ENCODE data around the gene TTLL11.

TTLL11 gene

DNA sequence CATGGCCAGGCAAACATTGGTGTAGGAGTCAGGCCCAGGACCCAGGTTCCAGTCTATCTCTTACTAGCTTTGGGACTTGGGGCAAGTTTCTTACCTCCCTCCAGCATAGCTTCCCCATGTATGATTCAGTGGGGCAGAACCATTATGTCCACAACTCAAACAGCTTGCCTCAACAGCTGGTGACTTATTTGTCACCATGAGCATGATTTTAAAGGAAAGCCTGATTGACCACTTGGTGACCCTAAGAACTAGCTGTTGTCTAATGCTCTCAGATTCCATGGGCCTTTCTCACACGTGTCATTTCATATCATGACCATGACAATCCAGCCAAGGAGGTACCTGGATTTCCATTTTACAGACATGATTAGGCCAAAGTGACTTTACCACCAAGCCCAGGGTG lies 126.4 kb downstream of the TTLL11 start:
- DNase-seq (ENCODE audit: low read depth) = no peak

DNA sequence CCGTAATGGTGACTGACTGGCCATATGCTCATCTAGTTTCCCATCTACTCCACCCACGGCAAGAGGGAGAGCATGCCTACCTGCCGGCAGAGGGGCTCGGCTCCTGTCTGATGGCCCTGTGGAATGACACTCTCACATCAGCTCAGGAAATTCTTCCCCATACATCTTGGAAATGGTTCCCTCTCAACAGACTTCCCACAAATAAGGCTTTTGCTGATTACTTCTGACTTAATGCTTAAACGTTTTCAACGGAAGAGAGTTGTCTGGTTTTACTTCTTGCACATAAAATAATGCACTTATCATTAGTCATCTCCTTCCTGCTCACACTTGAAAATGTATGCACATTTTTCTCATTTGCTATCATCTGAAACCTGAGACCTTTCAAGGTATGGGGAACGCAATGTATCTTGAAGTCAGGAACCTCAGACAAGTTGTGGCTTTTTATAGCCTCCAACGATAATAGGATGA lies 129.5 kb downstream of the TTLL11 start:
- DNase-seq (ENCODE audit: low read depth) = no peak

DNA sequence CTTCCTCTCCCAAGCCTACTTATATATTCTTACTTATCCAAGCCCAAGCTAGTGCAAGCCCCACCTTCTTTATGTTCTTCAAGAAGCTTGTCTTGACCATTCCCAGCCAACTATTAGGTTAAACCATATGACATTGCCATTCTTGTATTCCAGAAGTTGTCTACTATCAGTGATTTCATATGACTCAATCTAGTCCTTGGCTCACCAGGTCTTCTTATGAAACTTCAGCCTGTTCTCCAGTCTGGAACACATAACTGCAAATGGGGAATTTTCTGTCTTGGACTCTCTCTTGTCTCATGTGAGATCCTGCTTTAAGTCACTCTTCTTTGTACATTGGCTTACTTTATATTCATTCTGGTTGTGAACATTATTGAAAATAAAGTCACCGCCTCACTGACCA lies 130.7 kb downstream of the TTLL11 start:
- DNase-seq (ENCODE audit: low read depth) = no peak

DNA sequence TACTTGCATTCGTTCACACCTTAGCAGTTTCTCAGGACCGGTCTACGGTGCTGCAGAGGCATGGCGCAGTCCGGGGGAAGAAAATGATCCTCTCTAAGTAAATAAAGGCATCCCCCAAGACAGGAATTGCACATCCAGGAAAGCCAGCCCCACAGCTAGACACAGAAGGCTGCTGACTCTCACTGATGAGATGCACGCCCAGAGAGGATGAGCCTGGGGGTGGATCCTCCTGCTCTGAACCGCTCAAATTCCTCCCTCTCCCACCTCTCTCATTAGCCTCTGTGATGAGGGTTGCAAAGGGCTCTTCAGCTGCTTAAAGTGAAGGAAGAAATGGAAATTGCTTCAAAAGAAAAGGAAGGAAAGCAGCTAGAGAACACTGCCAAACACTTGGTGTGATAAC lies 132.4 kb downstream of the TTLL11 start:
- no peak for DNase-seq (ENCODE audit: low read depth)

DNA sequence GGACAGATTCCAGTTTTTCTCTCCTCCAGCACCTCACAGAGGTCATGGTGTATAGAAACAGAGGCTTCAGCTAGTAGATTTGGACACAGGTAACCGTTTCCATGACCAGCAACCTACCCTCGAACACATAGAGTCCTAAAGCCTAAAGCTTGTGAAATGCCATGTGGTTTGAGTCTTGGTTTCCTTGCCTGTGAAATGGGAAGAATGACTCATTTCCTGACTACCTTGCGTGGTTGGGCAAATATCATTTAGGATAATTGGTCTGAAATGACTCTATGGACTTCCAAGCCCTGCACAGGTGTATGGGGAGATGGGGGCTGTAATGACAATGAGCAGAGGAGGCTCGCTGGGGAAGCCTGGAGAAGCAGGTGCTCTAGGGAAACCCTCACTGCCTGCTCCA lies 134.6 kb downstream of the TTLL11 start:
- no peak for DNase-seq (ENCODE audit: low read depth)

DNA sequence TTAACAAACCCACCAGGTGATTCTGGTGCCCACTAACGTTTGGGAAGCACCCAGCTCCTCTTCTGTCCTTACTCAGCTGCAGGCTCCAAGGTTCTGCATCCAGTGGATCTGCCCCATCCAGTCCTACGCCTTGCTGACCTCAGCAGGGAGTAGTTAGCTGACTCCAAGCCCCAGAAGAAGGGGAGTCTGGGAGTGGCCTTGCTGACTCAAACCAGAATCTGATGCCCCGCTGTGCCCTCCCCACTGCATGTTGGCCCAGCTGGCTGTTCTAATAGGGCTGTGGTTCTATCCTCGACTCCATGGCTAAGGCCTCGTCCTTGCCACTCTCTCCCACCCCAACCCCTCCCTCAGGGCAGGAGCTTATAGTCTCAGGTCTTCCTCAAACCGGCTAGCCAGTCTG lies 136.3 kb downstream of the TTLL11 start:
- DNase-seq (ENCODE audit: low read depth) = no peak

DNA sequence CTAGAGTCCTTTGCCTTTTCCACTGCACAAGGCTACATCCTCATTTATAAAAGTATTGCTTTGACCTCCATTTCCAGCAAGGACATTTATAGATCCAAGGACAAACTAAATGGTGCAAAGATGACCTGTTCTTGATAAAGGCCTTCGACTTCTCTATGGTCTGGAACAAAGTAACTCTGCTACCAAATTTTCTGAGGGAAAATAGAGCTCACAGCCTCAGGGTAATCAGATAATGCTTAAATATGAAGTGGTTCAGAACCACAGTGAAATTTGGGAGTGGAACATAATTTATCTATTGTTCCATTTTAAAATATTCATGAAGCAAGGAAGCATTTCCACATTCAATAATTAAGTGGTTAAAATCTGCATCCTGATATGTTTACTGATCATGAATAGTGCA lies 137.5 kb downstream of the TTLL11 start:
- DNase-seq (ENCODE audit: low read depth) = no peak

DNA sequence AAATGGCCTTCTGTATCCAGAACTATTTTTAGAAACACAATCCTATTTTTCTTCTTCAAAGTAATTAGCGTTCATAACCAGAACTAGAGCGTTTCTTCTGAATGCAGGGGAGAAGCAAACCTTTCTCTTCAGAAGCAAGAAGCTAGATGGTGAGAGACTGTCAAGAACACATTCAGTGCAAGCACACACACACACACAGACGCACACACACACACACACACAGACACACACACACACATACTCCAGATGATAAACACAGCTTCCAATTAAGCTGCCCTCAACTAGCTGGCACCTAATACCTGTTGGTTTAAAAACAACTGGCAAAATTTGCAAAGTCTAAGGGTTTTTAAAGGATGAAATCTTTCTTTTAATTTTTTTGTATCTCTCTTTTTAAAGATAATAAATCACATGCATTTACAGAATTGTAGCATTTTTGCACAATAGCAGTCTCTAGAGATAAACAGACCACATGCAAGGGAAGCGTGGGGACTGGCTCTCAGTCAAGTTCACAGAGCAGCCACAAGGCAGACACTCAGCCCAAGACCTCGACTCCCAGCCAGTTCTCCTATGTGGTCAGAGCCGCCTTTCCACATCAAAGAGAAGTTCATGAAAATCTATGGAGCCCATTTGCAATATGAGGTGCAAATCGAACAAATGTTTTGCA lies 138.5 kb downstream of the TTLL11 start:
- no peak for DNase-seq (ENCODE audit: low read depth)

DNA sequence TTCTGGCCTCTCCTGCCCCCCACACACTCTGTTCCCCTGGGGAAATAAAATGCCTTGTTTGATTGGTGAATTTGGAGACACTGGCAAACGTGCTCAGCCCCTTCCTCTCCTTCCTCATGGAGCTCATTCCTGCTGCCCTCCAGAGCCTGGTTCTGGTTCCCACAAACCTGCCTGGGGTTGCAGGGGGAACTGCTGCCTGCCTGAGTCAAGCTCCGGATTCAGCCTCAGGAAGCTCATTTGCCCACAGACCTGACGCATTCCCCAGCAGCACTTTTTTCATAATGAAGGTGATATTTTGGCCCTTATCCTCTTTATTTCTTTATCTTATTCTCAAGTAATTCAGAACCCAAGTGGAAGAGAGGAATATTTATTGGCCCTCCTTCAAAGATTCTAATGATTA lies 140.5 kb downstream of the TTLL11 start:
- no peak for DNase-seq (ENCODE audit: low read depth)

DNA sequence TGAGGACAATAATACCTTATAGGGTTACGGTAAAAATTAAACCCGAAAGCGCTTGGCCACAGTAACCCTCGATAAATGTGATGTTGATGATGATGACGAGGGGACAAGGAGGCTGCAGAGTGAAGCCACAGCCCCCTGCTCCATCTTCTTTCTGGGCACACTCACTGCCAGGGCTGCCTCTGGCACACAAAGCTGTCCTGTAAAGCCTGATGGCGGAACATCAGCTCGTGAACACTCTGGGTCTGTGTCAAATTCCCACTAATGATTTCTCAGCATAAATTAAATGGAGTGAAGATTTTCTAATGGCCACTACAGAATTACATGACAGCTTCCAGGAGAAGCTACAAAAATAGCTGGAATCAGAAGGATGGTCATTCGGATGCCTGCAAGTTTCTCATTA lies 142.2 kb downstream of the TTLL11 start:
- no peak for DNase-seq (ENCODE audit: low read depth)

DNA sequence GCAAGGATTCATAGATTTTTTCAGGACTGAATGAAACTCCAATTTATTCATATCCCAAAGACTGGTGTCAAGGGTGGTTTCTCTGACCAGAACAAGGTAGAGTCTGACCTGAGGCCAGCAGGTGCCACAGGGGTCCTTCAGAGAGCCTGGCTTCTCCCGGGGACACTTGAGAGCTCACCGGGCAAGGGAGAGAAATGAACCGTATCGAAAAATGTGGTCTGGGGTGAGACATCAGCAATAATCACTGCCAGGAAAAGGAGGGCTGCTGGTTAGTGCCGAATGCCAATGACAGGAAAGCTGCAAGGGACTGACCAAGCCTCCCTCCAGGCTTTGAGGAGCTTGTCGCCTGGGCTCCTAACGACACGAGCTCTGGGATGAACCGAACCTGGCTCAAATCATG lies 142.7 kb downstream of the TTLL11 start:
- no peak for DNase-seq (ENCODE audit: low read depth)

DNA sequence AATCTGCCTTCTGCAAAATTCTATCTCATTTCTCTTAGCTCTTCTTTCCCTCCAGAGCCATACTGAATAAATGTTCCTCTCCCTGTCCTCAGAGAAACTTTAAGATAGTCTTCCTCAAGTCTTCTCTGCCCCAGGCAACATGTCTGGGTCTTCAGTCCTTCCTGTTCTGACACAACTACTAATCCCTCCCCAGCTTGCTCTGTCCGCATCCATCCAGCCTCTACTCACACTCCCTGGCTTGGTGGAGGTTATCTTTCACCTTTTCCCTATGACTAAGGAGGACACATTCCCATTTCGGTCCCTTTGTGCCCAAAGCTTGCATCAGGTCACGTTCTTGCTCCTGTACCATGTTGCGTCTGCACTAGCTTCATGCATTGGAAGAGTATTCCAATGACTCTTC lies 143.3 kb downstream of the TTLL11 start:
- no peak for DNase-seq (ENCODE audit: low read depth)

DNA sequence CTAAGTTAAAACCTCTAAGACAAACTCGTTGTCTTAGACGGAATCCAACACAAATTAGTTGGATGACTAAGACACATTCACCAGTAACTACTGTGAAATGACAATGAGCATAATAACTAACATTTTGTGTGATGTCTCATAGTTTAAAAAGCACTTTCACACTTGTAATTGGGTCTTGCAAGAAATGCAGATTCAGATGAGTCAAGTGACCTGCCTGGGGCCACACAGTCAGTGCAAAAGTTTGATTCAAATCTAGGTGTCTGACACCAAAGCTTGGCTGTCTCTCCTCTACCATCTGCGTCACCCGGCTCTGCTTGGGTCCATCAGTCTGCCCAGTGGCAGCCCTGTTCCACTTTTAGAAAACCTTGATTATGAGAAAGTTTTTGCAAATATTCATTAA lies 143.7 kb downstream of the TTLL11 start:
- no peak for DNase-seq (ENCODE audit: low read depth)

DNA sequence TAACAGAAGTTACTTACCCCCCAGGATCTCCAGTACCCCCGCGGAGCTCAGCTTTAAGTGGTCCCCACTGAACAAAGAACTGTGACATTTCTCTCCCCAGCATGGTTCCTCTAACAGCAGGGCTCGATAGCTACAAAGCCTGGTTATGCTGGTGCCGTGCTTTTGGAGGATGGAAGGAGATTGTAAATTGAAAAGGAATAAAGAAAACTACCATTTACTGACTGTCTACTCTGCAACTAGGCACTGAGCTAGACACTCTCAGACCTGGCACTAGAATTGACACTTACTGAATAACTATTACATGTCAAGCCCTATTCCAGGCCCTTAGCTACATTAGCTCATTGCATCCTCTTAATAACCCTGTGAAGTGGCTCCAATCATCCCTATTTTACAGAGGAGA lies 145.3 kb downstream of the TTLL11 start:
- no peak for DNase-seq (ENCODE audit: low read depth)

DNA sequence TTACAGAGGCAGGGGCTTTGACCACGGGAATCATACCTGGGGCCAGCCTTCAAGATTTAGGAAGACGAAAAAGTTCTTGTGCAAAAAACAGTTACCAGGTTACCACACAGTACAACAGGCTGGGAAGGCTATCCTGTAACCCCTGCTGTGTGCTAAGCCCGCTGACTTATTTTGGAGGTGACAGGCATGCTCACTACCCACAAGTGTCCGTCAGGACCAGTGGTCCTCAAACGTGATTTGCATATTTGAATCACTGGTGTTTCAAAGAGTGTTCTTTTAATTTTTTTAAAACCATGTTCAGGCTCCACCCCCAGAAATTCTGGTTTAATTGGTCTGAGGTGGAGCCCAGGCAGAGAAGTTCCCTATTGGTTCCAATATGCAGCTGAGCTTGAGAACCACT lies 146.6 kb downstream of the TTLL11 start:
- DNase-seq (ENCODE audit: low read depth) = no peak

DNA sequence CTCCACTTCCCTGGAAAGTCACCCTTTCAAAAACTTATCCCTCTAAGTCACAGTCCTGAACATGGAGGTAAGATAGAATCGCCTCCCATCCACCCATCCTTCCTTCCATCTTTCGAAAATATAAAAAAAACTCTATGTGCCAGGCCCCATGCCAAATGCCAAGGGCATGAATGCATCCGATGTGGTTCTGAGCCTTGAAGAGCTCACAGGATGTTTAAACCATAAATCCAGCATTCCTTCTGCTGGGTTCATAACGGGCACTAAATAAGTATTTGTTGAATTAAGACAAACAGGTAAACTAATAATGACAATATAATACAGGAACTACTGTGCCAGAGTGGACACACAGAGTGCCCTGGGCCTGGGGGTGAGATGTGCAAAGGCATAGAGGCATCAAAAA lies 147.3 kb downstream of the TTLL11 start:
- no peak for DNase-seq (ENCODE audit: low read depth)

DNA sequence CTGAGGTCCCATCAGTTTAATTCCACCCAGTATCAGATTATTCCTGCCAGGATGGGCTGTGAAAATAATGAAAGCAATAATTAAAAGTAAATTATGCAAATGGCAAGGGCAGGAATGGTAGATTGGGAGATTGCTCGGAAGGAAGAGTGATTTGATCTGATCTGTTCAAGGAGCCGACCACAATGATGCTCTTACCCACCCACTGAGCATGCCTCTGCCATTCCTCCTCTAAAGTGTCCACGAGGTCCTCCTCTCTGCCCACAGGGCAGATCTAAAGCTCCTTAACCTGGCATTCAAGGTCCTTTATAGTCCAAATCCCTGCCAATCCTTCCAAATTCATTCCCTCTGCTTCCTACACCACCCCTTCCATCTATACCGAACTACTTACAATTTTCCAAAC lies 147.8 kb downstream of the TTLL11 start:
- DNase-seq (ENCODE audit: low read depth) = no peak

DNA sequence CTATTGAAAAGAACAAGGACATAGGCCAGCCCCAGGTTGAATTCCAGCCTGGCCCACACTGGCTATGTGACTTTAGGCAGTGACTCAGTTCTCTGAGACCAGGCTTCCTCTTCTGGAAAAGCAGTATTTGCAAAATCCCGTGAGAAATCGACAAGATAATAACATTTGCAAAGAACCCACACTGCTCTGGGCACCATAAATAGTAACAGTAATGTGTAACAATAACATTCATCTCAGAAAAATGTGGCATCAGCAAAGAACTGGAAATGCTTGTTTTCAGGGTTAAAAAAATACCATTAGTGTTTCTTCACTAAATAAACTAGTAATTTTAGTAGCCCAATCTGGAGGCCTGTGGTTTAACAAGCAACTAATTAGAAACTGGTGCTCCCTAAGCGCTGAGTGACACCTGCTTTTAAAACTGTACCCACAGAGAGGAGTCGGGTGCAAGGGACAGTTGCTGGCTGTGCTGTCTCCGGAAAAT lies 148.4 kb downstream of the TTLL11 start:
- no peak for DNase-seq (ENCODE audit: low read depth)

DNA sequence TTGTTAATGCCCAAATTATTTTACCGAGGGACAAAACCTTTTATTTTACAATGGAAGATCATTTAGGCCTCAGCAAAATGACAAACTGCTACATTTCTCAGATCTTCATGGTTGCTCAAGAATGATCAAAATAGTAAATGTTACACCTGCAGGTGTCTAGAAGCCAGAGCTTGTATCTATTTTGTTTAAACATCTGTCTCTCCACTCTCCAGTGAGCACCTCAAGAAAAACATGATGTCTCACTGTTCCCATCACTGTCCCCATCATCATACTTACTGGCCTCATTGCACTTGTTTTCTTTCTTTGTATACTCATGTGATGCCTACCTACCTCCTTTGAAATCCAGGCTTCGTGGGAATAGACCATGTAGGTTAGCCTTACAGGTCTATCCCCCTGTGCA lies 149.6 kb downstream of the TTLL11 start:
- DNase-seq (ENCODE audit: low read depth) = no peak

DNA sequence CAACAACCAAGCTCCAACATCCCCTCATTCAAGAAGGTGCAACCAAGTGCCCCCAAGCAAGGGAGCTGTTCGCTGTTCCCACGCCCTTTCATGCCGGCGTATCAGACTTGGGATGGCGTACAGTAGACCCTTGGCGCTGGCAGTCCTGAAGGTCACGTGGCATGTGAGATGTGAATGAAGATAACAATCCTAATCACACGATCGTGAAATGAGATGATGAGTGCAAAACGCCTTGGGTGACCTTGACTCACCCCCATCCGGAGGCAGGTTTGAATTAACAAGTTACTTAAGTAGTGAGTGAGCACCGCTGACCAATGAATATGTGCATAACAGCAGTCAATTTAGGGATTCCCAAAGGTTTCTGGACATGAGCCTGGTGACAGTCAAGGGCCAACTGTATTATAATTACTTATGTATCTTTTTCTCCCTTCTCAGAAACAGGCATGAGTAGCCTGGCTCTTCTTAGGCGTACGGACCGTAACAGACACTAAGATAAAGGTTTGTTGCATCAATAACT lies 150.2 kb downstream of the TTLL11 start:
- no peak for DNase-seq (ENCODE audit: low read depth)

DNA sequence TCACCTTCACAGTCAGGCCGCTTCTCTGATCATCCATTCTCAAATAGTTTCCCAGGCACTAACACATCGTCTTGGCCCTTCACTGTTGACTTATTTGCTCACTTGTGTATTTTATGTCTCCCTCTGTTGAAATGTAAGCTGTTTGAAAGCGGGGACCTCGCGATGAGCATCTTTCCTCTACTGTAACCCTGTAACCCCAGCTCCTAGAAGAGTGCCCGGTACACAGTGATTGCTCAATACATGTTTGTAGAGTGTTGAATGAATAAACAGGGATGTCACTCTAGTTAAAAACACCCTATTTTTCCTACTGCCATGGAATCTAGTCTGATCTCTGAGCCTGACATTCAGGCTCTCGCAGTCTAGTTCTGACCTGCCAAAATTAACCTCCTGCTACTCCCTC lies 150.8 kb downstream of the TTLL11 start:
- no peak for DNase-seq (ENCODE audit: low read depth)

DNA sequence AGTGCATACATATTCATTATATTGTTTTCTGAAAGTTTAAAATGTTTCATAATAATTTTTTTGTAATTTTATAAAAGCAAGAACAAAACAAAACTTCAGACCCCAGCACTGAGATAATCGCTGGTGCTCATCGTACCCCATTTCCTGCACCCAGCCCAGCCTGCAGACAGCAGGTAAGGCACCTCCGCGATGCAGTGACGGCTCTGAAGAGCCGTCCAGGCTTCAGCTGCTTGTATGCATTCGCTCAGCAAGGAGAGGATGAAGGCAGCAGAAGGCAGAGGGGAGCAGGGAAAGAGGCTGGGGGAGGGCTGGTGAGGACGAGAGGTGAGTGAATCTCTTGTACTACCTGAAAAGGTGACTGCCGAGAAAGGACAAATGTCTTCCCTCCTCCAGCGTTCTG lies 153.5 kb downstream of the TTLL11 start:
- no peak for DNase-seq (ENCODE audit: low read depth)

DNA sequence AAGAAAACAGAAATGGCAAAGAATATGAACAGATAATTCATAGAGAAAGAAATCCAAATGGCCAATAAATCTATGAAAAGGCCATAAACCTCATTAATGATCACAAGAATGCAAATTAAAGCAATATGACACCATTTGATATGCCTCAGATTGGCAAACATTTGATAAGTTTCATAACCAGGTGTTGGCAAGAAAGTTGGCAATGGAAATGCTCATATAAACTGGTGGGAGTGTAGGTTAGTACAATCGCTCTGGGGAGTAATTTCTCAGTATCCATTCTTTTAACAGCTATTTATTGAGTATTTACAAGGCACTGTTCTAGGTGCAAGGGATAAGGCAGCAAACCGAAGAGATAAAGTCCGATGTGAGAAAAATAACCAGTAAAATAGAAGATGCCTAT lies 154.5 kb downstream of the TTLL11 start:
- no peak for DNase-seq (ENCODE audit: low read depth)

DNA sequence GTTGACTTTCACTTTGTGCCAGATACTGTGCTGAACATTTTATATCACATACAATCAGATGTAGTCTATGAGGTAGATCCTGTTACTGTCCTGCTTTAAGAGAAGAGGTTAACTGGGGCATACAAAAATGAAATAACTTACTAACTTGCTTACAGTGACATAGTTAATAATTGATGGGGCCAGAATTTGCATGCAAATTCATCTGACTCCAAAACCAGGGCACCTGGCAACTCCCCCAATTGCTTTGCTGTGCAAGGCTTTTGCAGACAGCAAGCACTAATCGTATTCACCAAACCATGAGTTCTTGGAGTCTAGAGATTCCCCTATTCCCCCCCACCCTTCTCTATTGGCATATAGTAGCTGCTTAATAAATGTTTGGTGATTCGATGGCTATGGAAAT lies 155.9 kb downstream of the TTLL11 start:
- DNase-seq (ENCODE audit: low read depth) = no peak

All from stimulated activated CD8-positive, alpha-beta memory T cell treated with anti-CD3 and anti-CD28 coated beads, Interleukin-12 subunit alpha, Interleukin-12 subunit beta, amount 100 ng/mL, for 4 hours (primary cell).